Cardiac septum (tissue), 1 donor: Measurements from ENCODE around the gene ASAP2. TPM values are rescaled to one million over a fixed set of nuclear protein-coding genes. Genes with fewer than 3 reads are reported as not detected.
"Not testable (repeated sequence)": the region's sequence is repeated elsewhere in the genome, so short reads cannot be mapped to it uniquely, and the experiment has no call there.

Experiments
- DNase-seq: peaks from one replicate; pipeline ENCODE4 v3.0.0-alpha.2; 2020; ENCODE audit warnings: low spot score
- intact Hi-C: fragments of 100-400 bp; cut with DNase I; formaldehyde crosslinking; loops from one replicate; pipeline ENCODE4 v1.14.0; 2022
- total RNA-seq: library from RNA; stranded (reverse); fragmentation: NEBNext Ultra II Directional; extraction: Animal tissue kit (Norgen Biotek cat#: 25700); gene quantifications from one replicate; pipeline ENCODE4 v1.2.1, GENCODE V29; 2021
- donor health status: DM: no; HTN: no; CAD: no.

Gene ASAP2
- total RNA-seq, 1 donor from 2014 or later = 11.8 TPM

GRCh38 chr2:9264301-9264700 is 57.7 kb downstream of the ASAP2 start:
- no peak for DNase-seq
- intact Hi-C loops = loop anchor here (5.0 kb wide), 2 partner anchors 57 to 68 kb away; partner anchors contain the start of gene ASAP2

GRCh38 chr2:9266711-9267110 is 60.1 kb downstream of the ASAP2 start:
- intact Hi-C loops = no loop called here
- no peak for DNase-seq

GRCh38 chr2:9267286-9267685 is 60.7 kb downstream of the ASAP2 start:
- intact Hi-C loops, DNase-seq: not testable (repeated sequence)

- no peak for DNase-seq
- intact Hi-C loops = no loop called here
Observed at GRCh38 chr2:9268301-9269080, 61.9 kb downstream of the ASAP2 start.

- intact Hi-C loops = no loop called here
- DNase-seq = no peak
Observed at GRCh38 chr2:9269295-9269694, 62.7 kb downstream of the ASAP2 start.

- DNase-seq = no peak
- intact Hi-C loops = no loop called here
Observed at GRCh38 chr2:9269695-9270360, 63.2 kb downstream of the ASAP2 start.

- intact Hi-C loops = no loop called here
- no peak for DNase-seq
Observed at GRCh38 chr2:9271091-9271490, 64.5 kb downstream of the ASAP2 start.

- intact Hi-C loops = no loop called here
- DNase-seq = no peak
Observed at GRCh38 chr2:9271691-9272090, 65.1 kb downstream of the ASAP2 start.

GRCh38 chr2:9273486-9274130 is 67.0 kb downstream of the ASAP2 start:
- no peak for DNase-seq
- intact Hi-C loops = no loop called here

- intact Hi-C loops = no loop called here
Observed at GRCh38 chr2:9274701-9275343, 68.2 kb downstream of the ASAP2 start.

GRCh38 chr2:9275399-9275798 is 68.8 kb downstream of the ASAP2 start:
- intact Hi-C loops = no loop called here
- DNase-seq = no peak

More at GRCh38 chr2:9274701-9275343, 68.2 kb downstream of the ASAP2 start:
- no peak for DNase-seq

GRCh38 chr2:9276074-9276473 is 69.5 kb downstream of the ASAP2 start:
- DNase-seq = no peak
- intact Hi-C loops = no loop called here

GRCh38 chr2:9276901-9277451 is 70.4 kb downstream of the ASAP2 start:
- no peak for DNase-seq
- intact Hi-C loops = no loop called here

GRCh38 chr2:9278439-9278838 is 71.8 kb downstream of the ASAP2 start:
- no peak for DNase-seq
- intact Hi-C loops = no loop called here

GRCh38 chr2:9279426-9279825 is 72.8 kb downstream of the ASAP2 start:
- intact Hi-C loops = no loop called here
- no peak for DNase-seq

GRCh38 chr2:9280224-9280623 is 73.6 kb downstream of the ASAP2 start:
- intact Hi-C loops = no loop called here
- no peak for DNase-seq

GRCh38 chr2:9281145-9281544 is 74.5 kb downstream of the ASAP2 start:
- intact Hi-C loops = no loop called here
- no peak for DNase-seq

- DNase-seq = no peak
Observed at GRCh38 chr2:9282128-9283112, 75.8 kb downstream of the ASAP2 start.

More at GRCh38 chr2:9282128-9283112, 75.8 kb downstream of the ASAP2 start:
- intact Hi-C loops = no loop called here
